ENCODE data around the gene ADAM12.

- TF ChIP-seq USF2 (IDR thresholded peaks at IDR 0.05; ENCODE audit: low read depth, low read length) (no peak), USF2 (CRISPR knock-in tag; IDR thresholded peaks at IDR 0.05; ENCODE audit: borderline replicate concordance) (no peak), TBL1XR1 (IDR thresholded peaks at IDR 0.05; ENCODE audit: borderline replicate concordance, low read length, partially characterized antibody) (no peak)
These were observed 154.8 kb downstream of the ADAM12 start for GRCh38 chr10:126233182-126234148.
